Neuron (in vitro differentiated cells): ENCODE data around the gene NBEA.
A peak's percentile ranks its signal among the peaks of the same experiment; 100 is the strongest.
"Not testable (repeated sequence)": the region's sequence is repeated elsewhere in the genome, so short reads cannot be mapped to it uniquely, and the experiment has no call there.

Experiments used
- H2AFZ ChIP-seq: one replicate; pipeline ENCODE4 v1.6.1; 2013; ENCODE audit warnings: low read depth, mild to moderate bottlenecking, inconsistent platforms, low read length, moderate library complexity
- H3K27me3 ChIP-seq: one replicate; pipeline ENCODE4 v1.6.1; 2013; ENCODE audit warnings: low read length; ENCODE audit not compliant: insufficient read depth
- H3K36me3 ChIP-seq: one replicate; pipeline ENCODE4 v1.6.1; 2013; ENCODE audit warnings: low read length; ENCODE audit not compliant: insufficient read depth
- H3K4me1 ChIP-seq: one replicate; pipeline ENCODE4 v1.6.1; 2013; ENCODE audit warnings: low read length; ENCODE audit not compliant: insufficient read depth
- H3K4me3 ChIP-seq: 2 replicates; pipeline ENCODE4 v1.5.1; 2013; ENCODE audit warnings: mild to moderate bottlenecking, low read length, moderate library complexity
- H3K9me3 ChIP-seq: one replicate; pipeline ENCODE4 v1.6.1; 2013; ENCODE audit warnings: low read length

The NBEA gene

GRCh38 chr13:35356572-35356971, 414.5 kb downstream of the NBEA start:
- Histone ChIP-seq H3K9me3 (no peaks in the 10 kb centered on the region), H3K27me3 (no peaks in the 10 kb centered on the region)

GRCh38 chr13:35365883-35366282, 423.8 kb downstream of the NBEA start:
- Histone ChIP-seq H3K4me1 (no peaks in the 10 kb centered on the region), H3K9me3 (no peaks in the 10 kb centered on the region), H2AFZ (no peak overlapping the region), H3K4me3 (no peak overlapping the region), H3K36me3 (no peaks in the 10 kb centered on the region), H3K27me3 (no peaks in the 10 kb centered on the region)

More at GRCh38 chr13:35356572-35356971, 414.5 kb downstream of the NBEA start:
- H2AFZ ChIP-seq = no peak overlapping the region
- H3K4me3 ChIP-seq = no peak overlapping the region
- no peaks in the 10 kb centered on the region for H3K36me3 ChIP-seq
- no peaks in the 10 kb centered on the region for H3K4me1 ChIP-seq

- Histone ChIP-seq H3K4me3 (no peak overlapping the region), H3K9me3 (peaks cover 8% of the 10 kb centered on the region), H3K4me1 (no peaks in the 10 kb centered on the region), H3K27me3 (no peaks in the 10 kb centered on the region), H2AFZ (no peak overlapping the region), H3K36me3 (no peaks in the 10 kb centered on the region)
These were observed 425.5 kb downstream of the NBEA start for GRCh38 chr13:35367586-35367985.

GRCh38 chr13:35378939-35379338, 436.9 kb downstream of the NBEA start:
- Histone ChIP-seq H3K27me3 (no peaks in the 10 kb centered on the region), H3K4me3 (no peak overlapping the region), H3K36me3 (no peaks in the 10 kb centered on the region), H3K4me1 (no peaks in the 10 kb centered on the region), H2AFZ (no peak overlapping the region), H3K9me3 (no peaks in the 10 kb centered on the region)

DNA sequence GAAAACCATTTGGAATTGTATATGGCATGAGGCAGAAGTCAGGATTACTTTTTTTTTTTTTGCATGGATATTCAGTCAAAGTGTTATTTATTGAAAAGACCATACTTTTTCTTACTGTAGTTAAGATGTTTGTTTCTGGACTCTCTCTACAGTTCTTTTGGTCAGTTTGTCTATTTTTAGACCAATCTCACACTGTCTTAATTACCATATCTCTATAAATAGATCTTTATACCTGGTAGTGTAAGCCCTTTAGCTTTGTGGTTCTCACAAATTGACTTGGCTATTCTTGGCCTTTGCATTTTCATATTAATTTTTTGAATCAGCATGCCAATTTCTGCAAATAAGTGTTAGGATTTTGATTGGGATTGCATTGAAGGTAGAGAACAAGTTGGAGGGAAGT, 437.6 kb downstream of the NBEA start:
- Histone ChIP-seq H3K36me3 (no peaks in the 10 kb centered on the region), H2AFZ (no peak overlapping the region), H3K27me3 (no peaks in the 10 kb centered on the region), H3K9me3 (no peaks in the 10 kb centered on the region), H3K4me3 (no peak overlapping the region), H3K4me1 (no peaks in the 10 kb centered on the region)

- Histone ChIP-seq H3K4me1 (peaks cover 28% of the 10 kb centered on the region), H2AFZ (no peak overlapping the region), H3K36me3 (no peaks in the 10 kb centered on the region), H3K9me3 (no peaks in the 10 kb centered on the region), H3K4me3 (no peak overlapping the region), H3K27me3 (no peaks in the 10 kb centered on the region)
These were observed 445.7 kb downstream of the NBEA start for GRCh38 chr13:35387682-35388250.

DNA sequence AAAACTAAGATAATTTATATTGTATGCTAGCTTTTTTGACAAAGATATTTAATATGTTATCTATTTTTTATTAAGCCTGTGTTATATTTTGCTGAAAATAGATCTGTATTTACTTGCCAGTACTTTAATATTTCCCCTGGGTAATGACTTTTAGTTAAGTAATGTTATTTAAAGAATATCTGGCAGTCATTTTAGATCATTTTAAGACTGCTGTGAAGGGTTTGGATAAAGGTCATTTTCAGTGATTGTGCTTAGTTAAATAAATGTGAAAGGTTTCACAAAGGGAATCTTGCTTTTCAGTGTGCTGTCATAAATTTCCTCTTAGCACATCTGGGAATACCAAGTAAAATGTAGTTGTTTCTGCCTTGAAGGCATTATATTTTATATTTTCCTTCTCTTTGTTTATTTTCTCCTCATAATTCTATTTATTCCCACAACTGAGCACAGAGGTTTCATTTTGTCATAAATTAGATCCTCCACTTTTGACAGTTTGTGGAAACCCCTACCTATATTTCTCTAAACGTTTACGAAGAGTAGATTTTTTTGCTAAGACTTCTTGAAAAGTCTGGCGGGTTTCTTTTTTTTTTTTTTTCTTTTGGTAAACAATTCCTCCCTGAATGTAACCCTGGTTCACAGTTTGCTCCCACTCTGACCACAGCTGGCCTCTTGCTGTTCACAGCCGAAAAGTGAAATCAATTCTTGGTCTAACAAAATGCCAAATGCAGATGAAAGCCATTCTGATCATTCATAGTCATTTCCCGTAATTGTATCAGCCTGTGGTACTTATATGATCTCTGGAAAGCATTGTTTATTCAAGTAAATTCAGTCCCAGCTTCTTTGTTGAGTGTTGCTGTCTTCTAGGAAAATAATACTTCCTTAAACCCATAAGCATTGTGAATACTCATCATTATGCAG, 446.6 kb downstream of the NBEA start:
- H3K9me3 ChIP-seq = no peaks in the 10 kb centered on the region
- peaks cover 28% of the 10 kb centered on the region for H3K4me1 ChIP-seq
- H2AFZ ChIP-seq = peak overlapping the region; percentile 75
- H3K36me3 ChIP-seq = no peaks in the 10 kb centered on the region
- H3K4me3 ChIP-seq = peak overlapping the region; percentile 25
- no peaks in the 10 kb centered on the region for H3K27me3 ChIP-seq

DNA sequence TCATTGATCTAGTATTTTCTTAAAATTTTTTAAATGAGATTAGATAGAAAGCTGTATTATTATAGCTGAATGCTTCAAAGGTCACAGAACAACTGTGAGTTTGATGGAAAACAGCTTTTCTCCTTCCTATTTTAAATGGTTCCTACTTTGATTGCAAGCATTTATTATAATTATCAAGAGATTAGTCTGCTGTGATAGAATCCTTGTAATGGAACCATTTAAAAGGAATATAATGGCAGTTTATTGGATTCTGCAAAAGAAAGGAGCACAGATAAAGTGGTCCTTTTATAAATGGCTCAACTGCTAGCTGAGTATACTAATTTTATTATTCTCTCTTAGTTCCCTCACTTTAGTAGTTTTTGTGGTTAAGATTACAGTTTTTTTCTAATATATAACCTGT, 447.5 kb downstream of the NBEA start:
- Histone ChIP-seq H3K4me3 (no peak overlapping the region), H3K9me3 (no peaks in the 10 kb centered on the region), H2AFZ (no peak overlapping the region), H3K36me3 (no peaks in the 10 kb centered on the region), H3K4me1 (peaks cover 28% of the 10 kb centered on the region), H3K27me3 (no peaks in the 10 kb centered on the region)

GRCh38 chr13:35392768-35393167, 450.7 kb downstream of the NBEA start:
- Histone ChIP-seq H3K4me3 (no peak overlapping the region), H3K36me3 (no peaks in the 10 kb centered on the region), H3K4me1 (peaks cover 24% of the 10 kb centered on the region), H3K27me3 (no peaks in the 10 kb centered on the region), H2AFZ (no peak overlapping the region), H3K9me3 (no peaks in the 10 kb centered on the region)

- H3K36me3 ChIP-seq = no peaks in the 10 kb centered on the region
- no peak overlapping the region for H2AFZ ChIP-seq
- no peaks in the 10 kb centered on the region for H3K9me3 ChIP-seq
- H3K4me3 ChIP-seq = no peak overlapping the region
- peaks cover 14% of the 10 kb centered on the region for H3K4me1 ChIP-seq
- H3K27me3 ChIP-seq = no peaks in the 10 kb centered on the region
These were observed 451.8 kb downstream of the NBEA start for GRCh38 chr13:35393886-35394285.

DNA sequence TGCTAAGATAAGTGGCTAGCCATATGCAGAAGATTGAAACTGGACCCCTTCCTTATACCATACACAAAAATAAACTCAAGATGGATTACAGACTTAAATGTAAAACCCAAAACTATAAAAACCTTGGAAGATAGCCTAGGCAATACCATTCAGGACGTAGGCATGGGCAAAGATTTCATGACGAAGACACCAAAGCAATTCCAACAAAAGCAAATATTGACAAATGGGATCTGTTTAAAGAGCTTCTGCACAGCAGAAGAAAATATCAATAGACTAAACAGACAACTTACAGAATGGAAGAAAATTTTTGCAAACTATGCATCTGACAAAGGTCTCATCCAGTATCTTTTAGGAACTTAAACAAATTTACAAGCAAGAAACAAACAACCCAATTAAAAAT, 466.2 kb downstream of the NBEA start:
- H3K36me3 ChIP-seq, H3K4me3 ChIP-seq, H3K4me1 ChIP-seq, H3K9me3 ChIP-seq, H2AFZ ChIP-seq, H3K27me3 ChIP-seq: not testable (repeated sequence)

- Histone ChIP-seq H3K4me3 (no peak overlapping the region), H2AFZ (no peak overlapping the region), H3K4me1 (no peaks in the 10 kb centered on the region), H3K36me3 (no peaks in the 10 kb centered on the region), H3K27me3 (no peaks in the 10 kb centered on the region), H3K9me3 (no peaks in the 10 kb centered on the region)
These were observed 469.1 kb downstream of the NBEA start for GRCh38 chr13:35411059-35411744.

GRCh38 chr13:35448465-35448864, 506.4 kb downstream of the NBEA start:
- H3K4me3 ChIP-seq = no peak overlapping the region
- H2AFZ ChIP-seq = no peak overlapping the region
- peaks cover 2% of the 10 kb centered on the region for H3K36me3 ChIP-seq
- no peaks in the 10 kb centered on the region for H3K27me3 ChIP-seq
- no peaks in the 10 kb centered on the region for H3K4me1 ChIP-seq
- no peaks in the 10 kb centered on the region for H3K9me3 ChIP-seq
